Upper lobe of left lung (tissue), 6 donors: ENCODE data around the gene IFIT1. TPM values are rescaled to one million over a fixed set of nuclear protein-coding genes. Genes with fewer than 3 reads are reported as not detected.

ENCODE experiments used
- ATAC-seq, 2 donors: fragments of 200-7000 bp; cut with Tn5 transposase; one replicate each; pipeline ENCODE4 v1.9.1; 2022; ENCODE audit warnings: mild to moderate bottlenecking in 2 of 2, moderate library complexity in 2 of 2; ENCODE audit not compliant: low FRiP score in 2 of 2
- DNase-seq, 2 donors: peaks; one replicate each; pipeline ENCODE4 v3.0.0-alpha.2; 2019 to 2020
- H3K27ac ChIP-seq, 4 donors: fragments of 200-600 bp; sonication (generic); one replicate each; pipeline ENCODE4 v1.5.1; 2016 to 2019
- H3K27me3 ChIP-seq, 4 donors: fragments of 200-600 bp; sonication (generic); one replicate each; pipeline ENCODE4 v1.5.1; 2017 to 2019
- H3K36me3 ChIP-seq, 4 donors: fragments of 200-600 bp; sonication (generic); one replicate each; pipeline ENCODE4 v1.5.1; 2016 to 2019
- H3K4me1 ChIP-seq, 4 donors: fragments of 200-600 bp; sonication (generic); one replicate each; pipeline ENCODE4 v1.5.1; 2018 to 2019
- H3K4me3 ChIP-seq, 4 donors: fragments of 200-600 bp; sonication (generic); one replicate each; pipeline ENCODE4 v1.5.1; 2017 to 2019; ENCODE audit warnings: mild to moderate bottlenecking in 2 of 4, moderate library complexity in 1 of 4
- H3K9me3 ChIP-seq, 4 donors: fragments of 200-600 bp; sonication (generic); one replicate each; pipeline ENCODE4 v1.5.1; 2018 to 2019
- CTCF ChIP-seq, 6 experiments: fragments of 450-650 bp in 4 of 6; fragments of 200-600 bp in 2 of 6; sonication (generic) in 2 of 6; IDR thresholded peaks; one replicate each; pipeline ENCODE4 v1.5.1; 2016 to 2019; ENCODE audit warnings: antibody characterized with exemption in 6 of 6
- EP300 ChIP-seq, 4 donors: sonication (generic); formaldehyde crosslinking; IDR thresholded peaks; one replicate each; pipeline ENCODE4 v1.5.1; 2017; ENCODE audit warnings: antibody characterized with exemption in 4 of 4, control low read depth in 2 of 4
- POLR2A ChIP-seq, 4 donors: fragments of 450-650 bp; IDR thresholded peaks; one replicate each; pipeline ENCODE4 v1.5.1; 2016 to 2017; ENCODE audit warnings: antibody characterized with exemption in 4 of 4, mild to moderate bottlenecking in 2 of 4
- POLR2AphosphoS5 ChIP-seq, 2 donors: sonication (generic); formaldehyde crosslinking; IDR thresholded peaks; one replicate each; pipeline ENCODE4 v1.5.1; 2017; ENCODE audit warnings: antibody characterized with exemption in 2 of 2
- WGBS, 2 donors: methylation state at CpG; one replicate each; pipeline ENCODE4 v1.1.5; 2017 to 2018; 5-methylcytosine and 5-hydroxymethylcytosine counted together
- total RNA-seq, 6 donors: library from RNA; depleted of rRNA in 4 of 6; stranded (reverse); fragments of >200 nt in 4 of 6; gene quantifications; one replicate each; pipeline versions ENCODE4 v1.1.0 to v1.2.1, GENCODE V29; 2016 to 2021
- donor health status: DM: no; HTN: no; CAD: no; lungs with moderate emphysema.
- donor health status: DM: no; HTN: yes; CAD: no; lungs with severe emphysema.

Gene IFIT1
- total RNA-seq, 6 donors from 2014 or later = 9.8 to 54.9 (median 18.1) TPM

DNA sequence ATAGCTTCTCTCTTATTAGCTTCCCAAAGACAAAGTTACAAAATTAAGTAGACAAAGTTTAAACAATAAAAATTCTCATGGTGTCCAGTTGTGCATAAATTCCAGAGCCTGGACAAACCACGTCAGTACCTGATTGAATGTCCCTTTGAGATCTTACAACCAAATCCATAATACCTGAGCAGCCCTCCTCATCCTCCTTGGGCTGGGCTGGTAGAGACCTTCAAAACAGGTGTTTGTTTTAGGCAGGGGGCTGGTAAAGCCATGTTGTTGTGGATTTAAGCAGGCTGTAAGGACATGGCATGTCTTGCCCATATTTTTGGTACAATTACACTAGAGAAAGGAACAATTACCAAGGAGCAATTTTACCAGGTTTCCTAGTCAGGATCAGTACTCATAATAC, 24.0 kb downstream of the IFIT1 start:
- Histone ChIP-seq H3K9me3 (no peaks in the 10 kb centered on the region), H3K4me3 (peak overlapping the region in 1 of 4 donors; percentile 96), H3K27me3 (no peaks in the 10 kb centered on the region), H3K36me3 (peaks cover 0 to 18% (median 2%) of the 10 kb centered on the region in 4 donors), H3K4me1 (peaks cover 45 to 64% (median 49%) of the 10 kb centered on the region in 4 donors), H3K27ac (peak overlapping the region in 2 of 4 donors; percentile 95 to 99)
- ATAC-seq (no peak), DNase-seq (no peak)
- 61 to 100% methylated on average over 1 of the region's 1 CpG for whole genome bisulfite sequencing, 2 donors
- TF ChIP-seq POLR2A (IDR thresholded peaks at IDR 0.05) = no peak
- TF ChIP-seq CTCF (IDR thresholded peaks at IDR 0.05) = no peak
- no peak for TF ChIP-seq POLR2AphosphoS5 (IDR thresholded peaks at IDR 0.05)
- no peak for TF ChIP-seq EP300 (IDR thresholded peaks at IDR 0.05)

GRCh38 chr10:89419548-89419947, 27.1 kb downstream of the IFIT1 start:
- H3K4me3 ChIP-seq = no peak overlapping the region
- TF ChIP-seq EP300 (IDR thresholded peaks at IDR 0.05) (no peak), POLR2A (IDR thresholded peaks at IDR 0.05) (no peak), POLR2AphosphoS5 (IDR thresholded peaks at IDR 0.05) (no peak), CTCF (IDR thresholded peaks at IDR 0.05) (peak in 4 of 6 experiments; percentile 24 to 58 (median 40))
- DNase-seq (no peak), ATAC-seq (no peak)
- peaks cover 42 to 62% (median 47%) of the 10 kb centered on the region in 4 donors for H3K4me1 ChIP-seq
- no peaks in the 10 kb centered on the region for H3K27me3 ChIP-seq
- H3K27ac ChIP-seq = peak overlapping the region in 2 of 4 donors; percentile 44 to 95
- 34 to 42% methylated on average over 3 of the region's 3 CpGs for WGBS, 2 donors
- peaks cover 0 to 30% (median 2%) of the 10 kb centered on the region in 4 donors for H3K36me3 ChIP-seq
- H3K9me3 ChIP-seq = no peaks in the 10 kb centered on the region

- TF ChIP-seq POLR2AphosphoS5 (IDR thresholded peaks at IDR 0.05) (peak in 1 of 2 donors; percentile 49), EP300 (IDR thresholded peaks at IDR 0.05) (peak in 3 of 4 donors; percentile 69 to 96 (median 81)), CTCF (IDR thresholded peaks at IDR 0.05) (peak in 1 of 6 experiments; percentile 4), POLR2A (IDR thresholded peaks at IDR 0.05) (peak in 1 of 4 donors; percentile 36)
- Histone ChIP-seq H3K27me3 (no peaks in the 10 kb centered on the region), H3K36me3 (peaks cover 0 to 30% (median 2%) of the 10 kb centered on the region in 4 donors), H3K27ac (peak overlapping the region; percentile 23 to 78 (median 65)), H3K4me3 (no peak overlapping the region), H3K9me3 (no peaks in the 10 kb centered on the region), H3K4me1 (peaks cover 35 to 53% (median 42%) of the 10 kb centered on the region in 4 donors)
- ATAC-seq = peak; percentile 60 to 83
- DNase-seq = peak in 1 of 2 donors; percentile 38
- WGBS, 2 donors = 66 to 92% methylated on average over 2 of the region's 2 CpGs
Measured at GRCh38 chr10:89421018-89421476, 28.6 kb downstream of the IFIT1 start.

GRCh38 chr10:89425000-89425399, 32.6 kb downstream of the IFIT1 start:
- no peak overlapping the region for H3K27ac ChIP-seq
- 66 to 73% methylated on average over 5 of the region's 5 CpGs for WGBS, 2 donors
- DNase-seq = no peak

More at GRCh38 chr10:89425000-89425399, 32.6 kb downstream of the IFIT1 start:
- Histone ChIP-seq H3K4me3 (no peak overlapping the region), H3K36me3 (peaks cover 0 to 19% (median 0%) of the 10 kb centered on the region in 4 donors), H3K27me3 (no peaks in the 10 kb centered on the region), H3K4me1 (peaks cover 4 to 15% (median 10%) of the 10 kb centered on the region in 4 donors), H3K9me3 (no peaks in the 10 kb centered on the region)
- ATAC-seq = no peak
- TF ChIP-seq CTCF (IDR thresholded peaks at IDR 0.05) (no peak), POLR2A (IDR thresholded peaks at IDR 0.05) (no peak), EP300 (IDR thresholded peaks at IDR 0.05) (no peak), POLR2AphosphoS5 (IDR thresholded peaks at IDR 0.05) (no peak)
